CD14-positive monocyte (primary cell): Measurements from ENCODE around the gene PRDM10. TPM values are rescaled to one million over a fixed set of nuclear protein-coding genes. Genes with fewer than 3 reads are reported as not detected.

Experiments
- DNase-seq, 3 donors: peaks; one replicate each; pipeline ENCODE4 v3.0.0-alpha.2; 2011 to 2022
- H2AFZ ChIP-seq: 2 replicates; pipeline ENCODE4 v1.6.0; 2012; ENCODE audit warnings: mild to moderate bottlenecking, low read depth, low read length, inconsistent platforms; ENCODE audit not compliant: insufficient read depth, poor library complexity, severe bottlenecking
- H3K27ac ChIP-seq, 2 donors: 1 replicate in 1 of 2; 2 replicates in 1 of 2; pipeline ENCODE4 v1.5.1; 2012 to 2013; ENCODE audit warnings: low read length in 2 of 2, control low read depth in 1 of 2, inconsistent platforms in 1 of 2, low read depth in 1 of 2, mild to moderate bottlenecking in 1 of 2
- H3K27me3 ChIP-seq, 2 donors: one replicate each; pipeline versions ENCODE4 v1.6.0 to v1.6.1; 2011 to 2013; ENCODE audit warnings: low read length in 2 of 2; ENCODE audit not compliant: control insufficient read depth in 2 of 2, insufficient read depth in 2 of 2
- H3K36me3 ChIP-seq, 2 donors: replicated peaks in 1 of 2; 1 replicate in 1 of 2; 2 replicates in 1 of 2; pipeline versions ENCODE4 v1.5.1 to v1.6.1; 2012 to 2013; ENCODE audit warnings: low read length in 2 of 2, control low read depth in 1 of 2, inconsistent platforms in 1 of 2, mild to moderate bottlenecking in 1 of 2; ENCODE audit not compliant: insufficient read depth in 2 of 2, control insufficient read depth in 1 of 2
- H3K4me1 ChIP-seq, 2 donors: 1 replicate in 1 of 2; 2 replicates in 1 of 2; pipeline versions ENCODE4 v1.5.1 to v1.6.1; 2012 to 2013; ENCODE audit warnings: low read length in 2 of 2, control low read depth in 1 of 2, inconsistent platforms in 1 of 2, mild to moderate bottlenecking in 1 of 2, moderate library complexity in 1 of 2; ENCODE audit not compliant: insufficient read depth in 2 of 2, control insufficient read depth in 1 of 2
- H3K4me2 ChIP-seq: replicated peaks from 2 replicates; pipeline ENCODE3; 2012; ENCODE audit warnings: low read length, moderate library complexity, mild to moderate bottlenecking; ENCODE audit not compliant: poor library complexity, severe bottlenecking; ENCODE audit errors: extremely low read depth
- H3K4me3 ChIP-seq, 3 experiments: fragments of 200-600 bp in 1 of 3; sonication (generic) in 1 of 3; replicated peaks in 1 of 3; 1 replicate in 2 of 3; 2 replicates in 1 of 3; pipeline ENCODE4 v1.5.1; 2011 to 2013; ENCODE audit warnings: low read length in 3 of 3, mild to moderate bottlenecking in 3 of 3, control low read depth in 2 of 3, low read depth in 2 of 3, inconsistent platforms in 1 of 3, moderate library complexity in 1 of 3
- H3K79me2 ChIP-seq: 2 replicates; pipeline ENCODE4 v1.6.0; 2012; ENCODE audit warnings: mild to moderate bottlenecking, control low read depth, inconsistent platforms, low read length, moderate library complexity; ENCODE audit not compliant: insufficient read depth
- H3K9ac ChIP-seq: 2 replicates; pipeline ENCODE4 v1.6.0; 2017; ENCODE audit warnings: low read length, mild to moderate bottlenecking; ENCODE audit not compliant: insufficient read depth, poor library complexity, severe bottlenecking
- H3K9me3 ChIP-seq, 2 donors: replicated peaks in 1 of 2; 1 replicate in 1 of 2; 2 replicates in 1 of 2; pipeline versions ENCODE4 v1.5.1 to v1.6.1; 2012 to 2013; ENCODE audit warnings: low read length in 2 of 2, control low read depth in 1 of 2; ENCODE audit not compliant: control insufficient read depth in 1 of 2, insufficient read depth in 1 of 2
- H4K20me1 ChIP-seq: 2 replicates; pipeline ENCODE4 v1.6.0; 2012; ENCODE audit warnings: mild to moderate bottlenecking, low read length, control low read depth, moderate library complexity; ENCODE audit not compliant: insufficient read depth
- H3K27ac Mint-ChIP-seq, 7 donors: one replicate each; pipeline ENCODE4 v1.8.0; 2020; ENCODE audit warnings: mild to moderate bottlenecking in 7 of 7, mixed read lengths in 7 of 7, moderate library complexity in 6 of 7, inconsistent platforms in 2 of 7
- H3K27me3 Mint-ChIP-seq, 3 donors: one replicate each; pipeline ENCODE4 v1.8.0; 2021 to 2022; ENCODE audit warnings: low read depth in 3 of 3, mild to moderate bottlenecking in 3 of 3, mixed read lengths in 3 of 3, moderate library complexity in 3 of 3, inconsistent platforms in 1 of 3
- H3K36me3 Mint-ChIP-seq, 2 donors: one replicate each; pipeline ENCODE4 v1.8.0; 2020; ENCODE audit warnings: mixed read lengths in 2 of 2, inconsistent platforms in 1 of 2, mild to moderate bottlenecking in 1 of 2
- H3K4me1 Mint-ChIP-seq: one replicate; pipeline ENCODE4 v1.8.0; 2020; ENCODE audit warnings: mild to moderate bottlenecking, mixed read lengths
- H3K4me3 Mint-ChIP-seq, 2 donors: one replicate each; pipeline ENCODE4 v1.8.0; 2020; ENCODE audit warnings: mild to moderate bottlenecking in 2 of 2, mixed read lengths in 2 of 2, moderate library complexity in 1 of 2
- H3K9me3 Mint-ChIP-seq, 7 donors: one replicate each; pipeline ENCODE4 v1.8.0; 2020 to 2022; ENCODE audit warnings: mixed read lengths in 7 of 7, mild to moderate bottlenecking in 6 of 7, moderate library complexity in 6 of 7, inconsistent platforms in 2 of 7
- CTCF ChIP-seq: fragments of 200-600 bp; IDR thresholded peaks from one replicate; pipeline ENCODE4 v1.8.0; 2022; ENCODE audit warnings: antibody characterized with exemption, mild to moderate bottlenecking
- WGBS: methylation state at CpG from one replicate; pipeline ENCODE4 v1.1.5; 2013; ENCODE audit warnings: missing lambda C conversion rate; ENCODE audit not compliant: insufficient coverage; 5-methylcytosine and 5-hydroxymethylcytosine counted together
- intact Hi-C, 2 donors: fragments of 100-400 bp; cut with micrococcal nuclease; formaldehyde crosslinking; loops; one replicate each; pipeline versions ENCODE4 v1.15.0 to v1.15.1; 2023
- polyA plus RNA-seq, 3 donors: library from polyadenylated mRNA; depleted of rRNA in 1 of 3; unstranded in 2 of 3; stranded (reverse) in 1 of 3; fragments of 300-500 nt in 2 of 3; fragments of >200 nt in 1 of 3; fragmentation: Illumina TruSeq in 2 of 3; gene quantifications; 1 replicate in 2 of 3; 2 replicates in 1 of 3; pipeline ENCODE4 v1.2.3, GENCODE V29; 2012 to 2021

The PRDM10 gene
- polyA plus RNA-seq, 3 donors: 0.64 to 5.6 (median 1.1) TPM

- Histone ChIP-seq H3K36me3 (peaks cover 9 to 30% of the 10 kb centered on the region in 2 donors), H2AFZ (no peak overlapping the region), H3K9me3 (no peaks in the 10 kb centered on the region), H3K4me2 (no peak overlapping the region), H3K79me2 (no peaks in the 10 kb centered on the region), H3K4me3 (no peak overlapping the region), H3K4me1 (peaks cover 29 to 33% of the 10 kb centered on the region in 2 donors), H3K9ac (no peak overlapping the region), H3K27ac (no peak overlapping the region), H4K20me1 (no peaks in the 10 kb centered on the region), H3K27me3 (no peaks in the 10 kb centered on the region)
- Mint-ChIP-seq H3K36me3 (peaks cover 48 to 51% of the 10 kb centered on the region in 2 donors), H3K27me3 (no peaks in the 10 kb centered on the region), H3K4me1 (peaks cover 36% of the 10 kb centered on the region), H3K27ac (no peak overlapping the region), H3K9me3 (no peaks in the 10 kb centered on the region), H3K4me3 (no peak overlapping the region)
- TF ChIP-seq CTCF: no peak
- intact Hi-C loops: loop anchor here in 1 of 2 donors (10.0 kb wide), 1 partner anchor 50 kb away; no protein-coding TSS in a partner anchor
- no peak for DNase-seq
- WGBS: over 99% methylated on average over 17 of the region's 18 CpGs
Observed at GRCh38 chr11:129944696-129945095, 57.9 kb downstream of the PRDM10 start.

- H3K4me3 Mint-ChIP-seq: no peak overlapping the region
- H3K4me2 ChIP-seq: no peak overlapping the region
- H3K27me3 Mint-ChIP-seq: no peaks in the 10 kb centered on the region
- H3K27me3 ChIP-seq: no peaks in the 10 kb centered on the region
- H4K20me1 ChIP-seq: no peaks in the 10 kb centered on the region
- H3K9me3 ChIP-seq: no peaks in the 10 kb centered on the region
- no peaks in the 10 kb centered on the region for H3K79me2 ChIP-seq
- no peak for DNase-seq
- no peak overlapping the region for H3K9ac ChIP-seq
- H2AFZ ChIP-seq: no peak overlapping the region
- peaks cover 56 to 57% of the 10 kb centered on the region in 2 donors for H3K36me3 Mint-ChIP-seq
- H3K4me3 ChIP-seq: no peak overlapping the region
- H3K27ac Mint-ChIP-seq: no peak overlapping the region
- no peak overlapping the region for H3K27ac ChIP-seq
- H3K4me1 Mint-ChIP-seq: peaks cover 19% of the 10 kb centered on the region
- peaks cover 13 to 17% of the 10 kb centered on the region in 2 donors for H3K4me1 ChIP-seq
- peaks cover 9 to 34% of the 10 kb centered on the region in 2 donors for H3K36me3 ChIP-seq
- intact Hi-C loops: loop anchor here in 1 of 2 donors (10.0 kb wide), 1 partner anchor 52 kb away; no protein-coding TSS in a partner anchor
- TF ChIP-seq CTCF: no peak
- no peaks in the 10 kb centered on the region for H3K9me3 Mint-ChIP-seq
Observed at GRCh38 chr11:129943036-129943435, 59.6 kb downstream of the PRDM10 start.
